IMR-90 (cell line): Measurements from ENCODE around the gene NUP42.

Source experiments
- CTCF ChIP-seq: conservative IDR thresholded peaks from 2 replicates; pipeline ENCODE4 v1.5.1; 2012; ENCODE audit warnings: mild to moderate bottlenecking, low read depth, low read length, improper control_type of control experiment
- MAFK ChIP-seq: IDR thresholded peaks from 2 replicates; pipeline ENCODE4 v1.6.1; 2012; ENCODE audit warnings: low read depth, low read length, improper control_type of control experiment
- POLR2A ChIP-seq: IDR thresholded peaks from 2 replicates; pipeline ENCODE4 v1.6.1; 2012; ENCODE audit warnings: mild to moderate bottlenecking, low read depth, low read length
- USF2 ChIP-seq: fragments of 150-350 bp; IDR thresholded peaks from 2 replicates; pipeline ENCODE4 v1.6.1; 2017; ENCODE audit warnings: mild to moderate bottlenecking, antibody characterized with exemption, low read length, low read depth

- TF ChIP-seq USF2 (no peak), CTCF (no peak), POLR2A (no peak), MAFK (no peak)
Measured at GRCh38 chr7:23237000-23237399, 55.2 kb downstream of the NUP42 start.
